Gastroesophageal sphincter (tissue), 3 donors: Measurements from ENCODE around the gene LMF1.
"Not testable (repeated sequence)": the region's sequence is repeated elsewhere in the genome, so short reads cannot be mapped to it uniquely, and the experiment has no call there.

ENCODE experiments used
- POLR2A ChIP-seq, 2 donors: fragments of 450-650 bp; IDR thresholded peaks; one replicate each; pipeline ENCODE4 v1.6.1; 2017; ENCODE audit warnings: antibody characterized with exemption in 2 of 2, mild to moderate bottlenecking in 2 of 2, moderate library complexity in 1 of 2
- TF ChIP-seq, protein P1 (sequence below), 4 experiments: fragments of 200-600 bp in 2 of 4; fragments of 450-650 bp in 2 of 4; sonication (generic) in 1 of 4; IDR thresholded peaks; one replicate each; pipeline ENCODE4 v1.5.1; 2017 to 2019; ENCODE audit warnings: antibody characterized with exemption in 4 of 4, mild to moderate bottlenecking in 2 of 4, moderate library complexity in 2 of 4

DNA sequence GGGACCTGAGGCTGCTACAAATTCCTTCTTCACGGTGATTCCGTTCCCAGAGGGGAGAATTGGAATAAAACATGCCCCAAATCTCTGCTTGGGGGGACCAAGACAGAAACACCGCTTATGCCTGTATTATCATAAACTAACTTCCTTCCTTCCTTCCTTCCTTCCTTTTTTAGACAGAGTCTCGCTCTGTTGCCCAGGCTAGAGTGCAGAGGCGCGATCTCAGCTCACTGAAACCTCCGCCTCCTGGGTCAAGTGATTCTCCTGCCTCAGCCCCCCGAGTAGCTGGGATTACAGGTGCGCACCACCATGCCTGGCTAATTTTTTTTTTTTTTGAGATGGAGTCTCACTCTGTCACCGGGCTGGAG lies 150.8 kb downstream of the LMF1 start:
- TF ChIP-seq, protein P1, sequence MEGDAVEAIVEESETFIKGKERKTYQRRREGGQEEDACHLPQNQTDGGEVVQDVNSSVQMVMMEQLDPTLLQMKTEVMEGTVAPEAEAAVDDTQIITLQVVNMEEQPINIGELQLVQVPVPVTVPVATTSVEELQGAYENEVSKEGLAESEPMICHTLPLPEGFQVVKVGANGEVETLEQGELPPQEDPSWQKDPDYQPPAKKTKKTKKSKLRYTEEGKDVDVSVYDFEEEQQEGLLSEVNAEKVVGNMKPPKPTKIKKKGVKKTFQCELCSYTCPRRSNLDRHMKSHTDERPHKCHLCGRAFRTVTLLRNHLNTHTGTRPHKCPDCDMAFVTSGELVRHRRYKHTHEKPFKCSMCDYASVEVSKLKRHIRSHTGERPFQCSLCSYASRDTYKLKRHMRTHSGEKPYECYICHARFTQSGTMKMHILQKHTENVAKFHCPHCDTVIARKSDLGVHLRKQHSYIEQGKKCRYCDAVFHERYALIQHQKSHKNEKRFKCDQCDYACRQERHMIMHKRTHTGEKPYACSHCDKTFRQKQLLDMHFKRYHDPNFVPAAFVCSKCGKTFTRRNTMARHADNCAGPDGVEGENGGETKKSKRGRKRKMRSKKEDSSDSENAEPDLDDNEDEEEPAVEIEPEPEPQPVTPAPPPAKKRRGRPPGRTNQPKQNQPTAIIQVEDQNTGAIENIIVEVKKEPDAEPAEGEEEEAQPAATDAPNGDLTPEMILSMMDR (IDR thresholded peaks at IDR 0.05): not testable (repeated sequence)
- not testable (repeated sequence) for TF ChIP-seq POLR2A (IDR thresholded peaks at IDR 0.05)
